Measurements from ENCODE around the gene RHOXF1. TPM values are rescaled to one million over a fixed set of nuclear protein-coding genes. Genes with fewer than 3 reads are reported as not detected.
"Not testable (repeated sequence)": the region's sequence is repeated elsewhere in the genome, so short reads cannot be mapped to it uniquely, and the experiment has no call there.

RHOXF1 gene
- total RNA-seq, 1 experiment from 2014 or later: not detected

GRCh38 chrX:120109378-120109777 is 6.3 kb downstream of the RHOXF1 start:
- no peak overlapping the region for H2BK20ac ChIP-seq (ENCODE audit: low read depth, low read length, poor library complexity, severe bottlenecking)
- no peak overlapping the region for H4K8ac ChIP-seq (replicated peaks; ENCODE audit: insufficient read length, low read depth, low read length)
- no peak overlapping the region for H3K27ac ChIP-seq (ENCODE audit: insufficient read length, low read depth, low read length)
- H3K18ac ChIP-seq (ENCODE audit: insufficient read length, low read depth, low read length): no peak overlapping the region
- H3K79me2 ChIP-seq (ENCODE audit: insufficient read depth, low read length): no peaks in the 10 kb centered on the region
- Mint-ChIP-seq H3K9me3 (peaks cover 80 to 91% of the 10 kb centered on the region in 2 experiments), H3K27me3 (ENCODE audit: low read depth) (peaks cover 4% of the 10 kb centered on the region; the same call in 1 of the 2 replicates), H3K27ac (no peak overlapping the region), H3K36me3 (ENCODE audit: insufficient read depth in 1 of 3, low read depth in 3 of 3) (peaks cover 6 to 16% (median 7%) of the 10 kb centered on the region in 3 experiments; a peak in 5 of 7 replicates), H3K4me1 (no peaks in the 10 kb centered on the region), H3K4me3 (no peak overlapping the region)
- no peaks in the 10 kb centered on the region for H3K27me3 ChIP-seq (ENCODE audit: insufficient read depth, low read length)
- no peak overlapping the region for H3K9ac ChIP-seq (ENCODE audit: extremely low read depth, insufficient read length, low read length)
- H3K4ac ChIP-seq (ENCODE audit: low read depth, low read length): no peak overlapping the region
- no peak overlapping the region for H3K4me2 ChIP-seq (ENCODE audit: insufficient read depth, insufficient read length, low read length)
- H3K14ac ChIP-seq (ENCODE audit: insufficient read depth, low read length): no peak overlapping the region
- H2AK5ac ChIP-seq (ENCODE audit: insufficient read length, low read length): no peak overlapping the region
- no peak for TF ChIP-seq CTCF (conservative IDR thresholded peaks at IDR 0.05)
- no peak overlapping the region for H4K5ac ChIP-seq (ENCODE audit: insufficient read length, low read depth, low read length)
- no peaks in the 10 kb centered on the region for H4K20me1 ChIP-seq (ENCODE audit: control insufficient read depth, insufficient read depth, insufficient read length)
- no peak overlapping the region for H2BK5ac ChIP-seq (ENCODE audit: insufficient read length, low read length)
- no peak overlapping the region for H2AFZ ChIP-seq (ENCODE audit: low read length)
- H3K56ac ChIP-seq (ENCODE audit: insufficient read length, low read depth, low read length): no peak overlapping the region
- no peak overlapping the region for H4K91ac ChIP-seq (ENCODE audit: insufficient read length, low read depth, low read length)
- no CpG with 5 or more reads among the region's 1 CpG for WGBS (ENCODE audit: extremely low coverage, insufficient read length, low lambda C conversion rate)
- H2BK12ac ChIP-seq (ENCODE audit: insufficient read length, low read depth, low read length): no peak overlapping the region
- H3K4me1 ChIP-seq (ENCODE audit: insufficient read depth, low read length): no peaks in the 10 kb centered on the region
- H2BK120ac ChIP-seq (ENCODE audit: low read depth, low read length, poor library complexity, severe bottlenecking): no peak overlapping the region
- H2BK15ac ChIP-seq (ENCODE audit: low read depth, low read length): no peak overlapping the region
- DNase-seq: no peak
- no peak overlapping the region for H3K23ac ChIP-seq (ENCODE audit: insufficient read length, low read depth, low read length)
- H3T11ph ChIP-seq (ENCODE audit: low read length): no peak overlapping the region
- no peaks in the 10 kb centered on the region for H3K79me1 ChIP-seq (ENCODE audit: insufficient read depth, low read depth, low read length, poor library complexity, severe bottlenecking)
- H3K23me2 ChIP-seq (ENCODE audit: insufficient read length, low read depth, low read length, poor library complexity, severe bottlenecking): no peaks in the 10 kb centered on the region
- peaks cover 24% of the 10 kb centered on the region for H3K9me3 ChIP-seq (ENCODE audit: control insufficient read depth, low read depth, low read length)

GRCh38 chrX:120104707-120105106 is 11.0 kb downstream of the RHOXF1 start:
- not testable (repeated sequence) for H3K79me1 ChIP-seq (ENCODE audit: insufficient read depth, low read depth, low read length, poor library complexity, severe bottlenecking); H2AK5ac ChIP-seq (ENCODE audit: insufficient read length, low read length); H3K23me2 ChIP-seq (ENCODE audit: insufficient read length, low read depth, low read length, poor library complexity, severe bottlenecking); DNase-seq; H2BK5ac ChIP-seq (ENCODE audit: insufficient read length, low read length); H3K4me2 ChIP-seq (ENCODE audit: insufficient read depth, insufficient read length, low read length); H2BK20ac ChIP-seq (ENCODE audit: low read depth, low read length, poor library complexity, severe bottlenecking); H4K20me1 ChIP-seq (ENCODE audit: control insufficient read depth, insufficient read depth, insufficient read length); H3K4me3 Mint-ChIP-seq; H3K23ac ChIP-seq (ENCODE audit: insufficient read length, low read depth, low read length); H2BK12ac ChIP-seq (ENCODE audit: insufficient read length, low read depth, low read length); H4K8ac ChIP-seq (replicated peaks; ENCODE audit: insufficient read length, low read depth, low read length); H3T11ph ChIP-seq (ENCODE audit: low read length); H3K18ac ChIP-seq (ENCODE audit: insufficient read length, low read depth, low read length); H3K9ac ChIP-seq (ENCODE audit: extremely low read depth, insufficient read length, low read length); H4K91ac ChIP-seq (ENCODE audit: insufficient read length, low read depth, low read length); H3K27ac Mint-ChIP-seq; H4K5ac ChIP-seq (ENCODE audit: insufficient read length, low read depth, low read length); H3K4me1 Mint-ChIP-seq; H3K56ac ChIP-seq (ENCODE audit: insufficient read length, low read depth, low read length); H3K27me3 Mint-ChIP-seq (ENCODE audit: low read depth); H3K27me3 ChIP-seq (ENCODE audit: insufficient read depth, low read length); H2BK15ac ChIP-seq (ENCODE audit: low read depth, low read length); H2AFZ ChIP-seq (ENCODE audit: low read length); H3K79me2 ChIP-seq (ENCODE audit: insufficient read depth, low read length); H3K4me1 ChIP-seq (ENCODE audit: insufficient read depth, low read length); H2BK120ac ChIP-seq (ENCODE audit: low read depth, low read length, poor library complexity, severe bottlenecking); H3K4ac ChIP-seq (ENCODE audit: low read depth, low read length); H3K27ac ChIP-seq (ENCODE audit: insufficient read length, low read depth, low read length); H3K14ac ChIP-seq (ENCODE audit: insufficient read depth, low read length)
- no CpG with 5 or more reads among the region's 2 CpGs for WGBS (ENCODE audit: extremely low coverage, insufficient read length, low lambda C conversion rate)
- peaks cover 51% of the 10 kb centered on the region for H3K9me3 ChIP-seq (ENCODE audit: control insufficient read depth, low read depth, low read length)
- Mint-ChIP-seq H3K36me3 (ENCODE audit: insufficient read depth in 1 of 3, low read depth in 3 of 3) (peaks cover 4 to 27% (median 7%) of the 10 kb centered on the region in 3 experiments; a peak in 6 of 7 replicates), H3K9me3 (peaks cover 81 to 86% of the 10 kb centered on the region in 2 experiments)
